SK-N-SH (cell line): Measurements from ENCODE around the gene DCDC2.

Source experiments
- CTCF ChIP-seq: fragments of 200-600 bp; sonication (generic); IDR thresholded peaks from 2 replicates; pipeline ENCODE4 v1.6.1; 2017; ENCODE audit warnings: antibody characterized with exemption, mild to moderate bottlenecking, moderate library complexity
- FOXJ3 ChIP-seq: sonication (generic); formaldehyde crosslinking; IDR thresholded peaks from 2 replicates; pipeline ENCODE4 v1.5.1; 2020; ENCODE audit warnings: mild to moderate bottlenecking, missing genetic modification reagents
- NRF1 ChIP-seq: IDR thresholded peaks from 2 replicates; pipeline ENCODE4 v1.6.1; 2012; ENCODE audit warnings: low read depth, mild to moderate bottlenecking, low read length
- PBX3 ChIP-seq: IDR thresholded peaks from 2 replicates; pipeline ENCODE4; 2012
- POLR2AphosphoS5 ChIP-seq: IDR thresholded peaks from 2 replicates; pipeline ENCODE4 v1.6.1; 2012; ENCODE audit warnings: low read depth, low read length
- RXRA ChIP-seq: IDR thresholded peaks from 2 replicates; pipeline ENCODE4 v1.4.0; 2012; ENCODE audit warnings: low read depth, mild to moderate bottlenecking, borderline replicate concordance
- SMC3 ChIP-seq: IDR thresholded peaks from 2 replicates; pipeline ENCODE4 v1.6.1; 2012; ENCODE audit warnings: low read depth, low read length, improper control_type of control experiment

- no peak for TF ChIP-seq CTCF
- no peak for TF ChIP-seq FOXJ3 (CRISPR knock-in tag)
- TF ChIP-seq NRF1, result no peak
- TF ChIP-seq RXRA, result no peak
- no peak for TF ChIP-seq SMC3
- TF ChIP-seq POLR2AphosphoS5, result no peak
- TF ChIP-seq PBX3, result no peak
These were observed 117.4 kb downstream of the DCDC2 start for GRCh38 chr6:24240380-24240928.
